HEK293T (cell line): Measurements from ENCODE around the gene AOPEP.

Experiments
- ARNT ChIP-seq: fragments of 450-650 bp; IDR thresholded peaks from 2 replicates; pipeline ENCODE4 v1.6.1; 2017; ENCODE audit warnings: mild to moderate bottlenecking
- BHLHE40 ChIP-seq: fragments of 450-650 bp; IDR thresholded peaks from 2 replicates; pipeline ENCODE4 v1.6.1; 2016; ENCODE audit warnings: mild to moderate bottlenecking, moderate library complexity, borderline replicate concordance
- CTBP1 ChIP-seq: fragments of 450-650 bp; IDR thresholded peaks from 2 replicates; pipeline ENCODE4 v1.6.1; 2016; ENCODE audit warnings: borderline replicate concordance
- FOXM1 ChIP-seq: fragments of 450-650 bp; IDR thresholded peaks from 2 replicates; pipeline ENCODE4 v1.6.1; 2017; ENCODE audit warnings: mild to moderate bottlenecking, borderline replicate concordance
- SP1 ChIP-seq: fragments of 450-650 bp; IDR thresholded peaks from 2 replicates; pipeline ENCODE4 v1.6.1; 2017
- TARDBP ChIP-seq: fragments of 450-650 bp; IDR thresholded peaks from 2 replicates; pipeline ENCODE4 v1.6.1; 2016

DNA sequence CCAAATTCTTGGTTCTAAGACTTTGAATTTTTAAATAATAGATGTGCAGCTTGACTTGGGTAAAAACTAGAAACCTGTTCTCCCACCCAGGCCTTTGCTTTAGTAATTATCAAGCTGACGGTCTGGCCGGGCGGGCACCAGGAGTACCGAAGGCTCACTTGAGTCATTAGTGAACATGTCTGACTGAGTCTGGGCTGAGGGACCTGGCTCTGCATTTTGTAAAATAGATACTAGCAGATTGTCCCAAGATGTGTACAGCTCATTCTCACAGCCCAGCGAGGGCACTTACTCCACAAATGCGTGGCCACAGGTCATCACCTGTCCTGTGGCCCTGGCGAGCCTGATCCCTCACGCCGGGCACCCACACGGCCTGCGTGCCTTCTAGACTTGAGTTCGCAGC, 374.8 kb downstream of the AOPEP start:
- TF ChIP-seq TARDBP = no peak
- TF ChIP-seq CTBP1 = no peak
- no peak for TF ChIP-seq FOXM1
- TF ChIP-seq BHLHE40 = no peak
- no peak for TF ChIP-seq ARNT
- TF ChIP-seq SP1 = no peak
